Skin of body (tissue), 2 donors: ENCODE measurements around the gene COQ8B. TPM values are rescaled to one million over a fixed set of nuclear protein-coding genes. Genes with fewer than 3 reads are reported as not detected.

ENCODE experiments used
- DNase-seq: peaks from one replicate; lab custom pipeline; 2025; lab: John Stamatoyannopoulos, UW
- total RNA-seq: library from RNA; depleted of rRNA; stranded (reverse); fragments of >200 nt; gene quantifications from one replicate; pipeline ENCODE4 v1.2.3, GENCODE V29; 2014

The COQ8B gene
- total RNA-seq, 1 donor from 2014 or later: 18.6 TPM

DNA sequence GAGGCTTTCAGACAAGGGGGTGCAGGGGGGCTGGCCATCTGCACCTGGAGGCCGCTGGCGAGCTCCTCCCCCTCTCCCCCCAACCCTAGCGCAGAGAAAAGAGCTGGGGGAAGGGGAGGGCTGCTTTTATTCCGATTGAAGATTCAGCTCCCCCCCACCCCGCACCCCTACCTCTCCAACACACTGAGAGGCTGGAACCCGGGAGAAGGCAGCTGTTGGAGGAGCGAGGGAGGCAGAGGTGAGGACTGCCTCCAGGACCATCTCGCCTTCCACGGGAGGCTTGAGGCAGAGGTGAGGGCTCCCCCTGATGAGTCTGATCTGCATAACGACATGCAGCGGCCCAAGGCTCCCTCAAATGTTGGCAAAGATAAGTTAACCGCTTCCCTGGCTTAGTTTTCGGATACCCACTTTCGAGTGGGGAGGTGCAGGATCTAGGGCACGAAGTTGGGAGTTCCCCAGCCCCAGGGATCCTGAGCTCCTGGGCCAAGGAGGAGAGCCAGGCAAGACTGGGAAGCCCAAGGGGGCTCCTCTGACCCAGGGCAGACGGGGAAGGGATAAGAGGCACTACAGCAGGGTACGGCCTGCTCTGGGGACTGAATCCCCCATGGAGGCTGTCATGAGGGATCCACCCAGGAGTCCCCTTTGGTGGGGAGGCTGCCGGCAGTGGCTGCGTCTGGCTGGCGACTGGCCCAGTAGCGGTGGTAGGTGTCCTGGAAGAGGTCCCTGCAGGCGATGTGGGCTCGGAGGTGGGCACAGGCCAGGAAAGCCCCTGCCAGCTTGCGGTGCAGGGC is 25.1 kb downstream of the COQ8B start:
- no peak for DNase-seq

DNA sequence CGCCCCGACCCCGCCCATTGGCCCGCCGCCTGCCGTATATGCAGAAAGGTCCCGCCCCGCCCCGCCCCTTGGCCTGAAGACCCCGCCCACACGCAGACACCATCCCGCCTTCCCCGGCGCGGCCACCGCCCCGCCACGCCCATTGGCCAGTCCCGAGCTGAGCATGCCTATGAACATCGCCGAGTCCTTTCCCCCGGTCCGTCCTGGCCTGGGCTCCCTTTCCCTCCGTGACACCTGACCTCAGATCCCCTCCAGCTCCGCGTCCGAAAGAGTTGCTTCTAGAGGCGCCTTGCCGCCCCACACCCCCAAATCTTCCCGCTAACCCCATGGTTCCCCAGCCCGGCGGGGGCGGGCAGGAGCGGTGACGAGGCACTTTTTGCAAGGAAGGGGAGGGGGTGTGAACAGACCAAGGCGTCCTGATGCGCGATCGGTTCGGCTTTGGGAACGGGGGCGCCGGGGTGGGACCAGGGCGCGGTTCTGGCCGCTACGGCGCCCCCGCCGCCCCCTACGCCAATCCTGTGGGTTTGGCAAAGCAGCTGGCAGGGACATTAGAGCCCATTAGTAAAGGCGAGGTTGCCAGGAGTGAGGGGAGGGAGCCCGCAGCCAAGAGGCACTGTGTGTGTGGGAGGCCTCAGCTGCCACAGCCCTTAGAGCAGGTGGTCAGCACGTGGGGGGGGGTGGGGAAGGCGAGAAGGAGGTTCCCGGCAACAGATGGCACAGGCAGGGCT is 25.8 kb downstream of the COQ8B start:
- DNase-seq: peak; percentile 93

DNA sequence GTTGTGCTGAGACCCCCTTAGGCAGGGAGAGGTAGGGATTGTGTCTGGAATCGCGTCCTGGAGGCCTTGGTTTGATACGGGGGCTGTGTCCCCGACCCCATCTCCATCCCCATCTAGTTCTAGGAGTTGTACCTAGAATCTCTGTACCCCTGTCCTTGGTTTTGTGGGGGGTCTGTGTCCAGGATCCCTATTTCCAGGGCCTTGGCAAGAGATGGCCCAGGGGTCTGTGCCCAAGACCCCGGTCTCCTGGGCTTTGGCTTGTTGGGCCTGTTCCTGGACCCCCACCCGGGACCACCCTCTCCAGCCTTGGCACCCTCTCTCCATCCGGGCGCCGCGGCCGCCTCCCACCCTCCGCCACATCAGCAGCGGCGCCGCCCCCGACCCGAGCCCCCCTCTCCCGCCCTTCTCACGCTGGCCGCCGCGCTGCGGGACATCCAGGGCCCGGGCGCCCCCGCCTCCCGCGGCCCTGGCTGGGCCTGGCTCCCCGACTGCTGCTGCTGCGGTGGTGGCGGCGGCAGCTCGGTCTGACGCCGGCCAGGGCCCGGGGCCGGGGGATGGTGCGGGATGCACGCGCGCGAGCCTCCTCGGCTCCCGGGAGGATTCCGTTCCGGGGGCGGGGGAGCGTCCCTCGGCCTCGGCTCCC is 26.5 kb downstream of the COQ8B start, which contains the start of gene NUMBL:
Gene NUMBL (minus strand): TSS at position 602 of the 643 bp plus-strand sequence. CDS start 168 bp downstream, at position 434.
- DNase-seq: no peak

- DNase-seq: no peak
These were observed 27.2 kb downstream of the COQ8B start for GRCh38 chr19:40689339-40690049.

DNA sequence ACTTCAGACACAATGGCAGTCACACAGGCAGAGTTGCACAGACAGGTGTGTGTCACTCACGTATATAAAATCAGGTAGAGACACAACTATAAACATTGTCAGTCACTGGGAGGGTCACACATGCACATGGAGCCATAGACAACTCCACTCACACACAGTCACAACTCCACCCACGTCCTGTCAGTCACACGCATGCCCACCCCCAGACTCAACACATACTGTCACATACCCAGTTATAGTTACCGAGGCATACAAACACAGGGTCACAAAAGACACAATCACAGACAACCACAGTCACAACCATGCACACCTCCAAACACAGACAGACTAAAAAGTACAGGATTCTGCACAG is 27.7 kb downstream of the COQ8B start:
- peak; percentile 27 for DNase-seq

DNA sequence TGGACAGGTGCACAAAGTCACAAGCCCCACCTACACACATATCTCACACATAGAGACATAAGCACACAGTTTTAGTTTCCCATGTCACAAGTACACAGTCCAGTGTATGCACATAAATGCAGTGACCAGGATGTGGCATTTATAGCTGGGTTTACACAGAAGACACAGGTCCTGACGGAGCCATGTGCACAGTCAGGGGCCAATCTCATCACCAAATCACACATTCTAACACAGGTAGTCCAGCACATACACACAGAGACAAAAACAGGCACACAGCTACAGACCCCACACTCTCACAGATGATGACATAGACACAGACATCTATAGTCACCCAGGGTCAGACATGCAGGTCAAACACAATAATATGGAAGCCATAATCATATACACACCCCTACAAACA is 28.4 kb downstream of the COQ8B start:
- no peak for DNase-seq

DNA sequence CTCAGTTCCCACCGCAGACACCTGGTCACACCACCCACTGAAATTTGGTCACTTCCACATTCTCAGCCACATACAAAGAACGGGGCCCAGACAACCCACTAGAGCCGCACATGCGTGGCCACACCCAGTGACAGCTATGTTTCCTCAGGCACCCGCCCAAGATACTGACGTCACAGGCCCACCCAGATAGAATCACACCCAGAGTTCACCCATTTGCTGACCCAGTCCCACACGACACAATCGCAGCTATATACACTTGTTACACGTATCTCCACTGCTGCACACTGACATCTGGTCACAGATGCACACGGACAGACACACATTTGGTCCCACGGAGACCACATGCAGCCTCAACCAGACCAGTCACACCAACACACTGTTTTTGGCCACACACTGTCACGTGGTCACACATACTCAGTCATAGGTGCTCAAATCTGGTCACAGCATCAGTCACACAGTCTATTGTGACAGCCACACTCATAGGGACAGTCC is 29.1 kb downstream of the COQ8B start:
- peak; percentile 85 for DNase-seq

- no peak for DNase-seq
These were observed 29.7 kb downstream of the COQ8B start for GRCh38 chr19:40686882-40687524.

GRCh38 chr19:40685563-40685962 is 31.1 kb downstream of the COQ8B start:
- DNase-seq: no peak

DNA sequence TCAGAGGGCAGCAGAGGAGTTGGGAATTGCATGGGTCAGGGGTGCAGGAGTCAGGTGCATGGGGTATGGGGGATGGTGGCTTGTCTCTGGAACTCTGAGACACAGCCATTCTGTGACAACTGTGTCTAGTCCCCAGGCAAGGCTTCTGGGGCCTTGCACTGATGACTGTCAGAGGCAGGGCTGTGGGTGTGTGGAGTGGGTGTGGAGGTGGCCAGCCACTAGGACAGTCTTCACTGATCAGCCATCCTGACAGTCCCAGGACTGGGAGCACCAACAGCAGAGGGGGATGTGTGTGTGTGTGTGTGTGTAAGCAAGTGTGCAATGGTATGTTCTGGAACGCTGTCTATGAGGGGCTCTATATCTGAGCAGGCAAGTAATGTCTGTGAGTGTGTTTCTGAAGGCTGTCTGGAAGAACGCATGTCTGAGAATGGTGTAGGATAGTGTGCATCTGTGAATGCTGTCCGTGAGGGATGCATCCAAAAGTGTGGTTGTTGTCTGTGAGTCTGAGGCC is 31.6 kb downstream of the COQ8B start:
- no peak for DNase-seq

DNA sequence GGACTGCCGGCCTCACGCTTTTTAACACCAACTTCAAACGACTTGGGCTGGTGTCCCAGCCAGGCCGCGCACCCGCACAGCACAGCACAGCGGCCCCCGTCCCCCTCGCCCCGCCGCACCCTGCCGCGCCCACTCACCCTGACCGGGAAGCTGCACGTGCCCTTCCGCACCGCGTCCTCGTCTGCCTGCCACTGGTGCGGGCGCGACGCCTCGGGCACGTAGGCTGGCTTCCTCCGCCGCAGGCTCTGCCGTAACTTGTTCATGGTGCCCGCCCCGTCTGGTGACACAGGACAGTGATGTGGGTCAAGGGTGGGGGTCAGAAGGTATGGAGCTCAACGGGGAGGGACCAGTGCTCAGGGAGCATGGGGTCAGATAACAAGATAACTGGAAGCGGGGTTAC is 32.4 kb downstream of the COQ8B start:
- DNase-seq: no peak

DNA sequence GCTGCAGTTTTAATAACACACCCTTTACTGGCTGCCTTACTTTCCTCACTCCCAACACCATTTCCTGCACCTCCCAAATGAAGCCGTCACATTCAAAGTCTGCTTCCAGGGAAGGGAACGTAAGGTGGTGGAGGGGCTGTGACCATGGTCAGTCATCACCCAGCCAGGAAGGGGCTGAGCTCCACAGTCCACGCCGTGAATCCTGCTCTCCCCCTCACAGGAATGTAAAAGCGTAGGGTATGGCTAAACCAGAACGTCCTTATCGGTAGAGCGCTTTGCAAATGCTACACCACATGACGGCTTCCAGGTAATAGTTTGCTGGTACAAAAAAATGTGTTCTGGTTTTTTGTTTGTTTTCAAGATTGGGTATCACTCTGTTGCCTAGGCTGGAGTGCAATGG is 33.2 kb downstream of the COQ8B start:
- DNase-seq: no peak

DNA sequence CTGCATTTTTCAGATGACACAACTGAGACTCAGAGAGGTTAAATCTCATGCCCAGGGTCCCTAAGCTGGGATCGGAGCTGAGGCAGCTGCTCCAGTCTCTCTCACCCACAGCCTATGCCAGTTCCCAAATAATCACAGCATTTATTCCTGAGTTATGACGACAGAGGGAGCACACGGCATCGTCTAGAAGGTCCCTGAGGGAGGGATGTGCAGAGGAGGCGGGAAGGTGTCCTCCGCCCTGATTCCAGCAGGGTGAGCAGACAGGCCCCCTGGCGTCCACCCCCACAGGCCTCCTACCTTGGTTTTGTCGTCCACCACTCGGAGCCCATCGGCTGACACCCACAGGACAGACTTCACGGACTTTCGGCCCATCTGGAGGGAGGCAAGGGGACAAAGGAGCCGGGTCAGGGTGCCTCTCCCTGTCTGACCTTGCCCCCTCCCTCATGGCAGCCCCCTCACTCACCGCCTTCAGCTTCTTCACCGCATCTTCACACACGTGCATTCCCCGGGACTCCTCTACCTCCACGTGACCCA is 34.2 kb downstream of the COQ8B start:
- DNase-seq: no peak

DNA sequence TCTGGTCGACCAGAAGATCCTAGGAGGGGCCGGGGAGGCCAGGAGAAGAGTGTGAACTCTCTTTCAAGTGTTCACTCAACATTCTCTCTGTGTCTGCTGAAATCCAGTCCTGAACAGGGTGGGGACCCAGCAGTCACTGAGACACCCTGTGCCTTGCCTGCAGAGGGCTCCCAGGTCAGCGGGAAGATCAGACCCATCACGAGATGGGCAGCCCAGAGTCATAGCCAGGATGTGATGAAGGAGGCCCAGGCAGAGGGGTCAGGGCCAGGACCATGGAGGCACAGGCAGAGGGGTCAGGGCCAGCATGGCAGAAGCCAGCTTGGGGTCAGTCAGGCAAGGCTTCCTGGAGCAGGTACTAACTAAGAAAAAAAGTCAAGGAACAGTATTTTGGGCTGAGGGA is 35.6 kb downstream of the COQ8B start:
- DNase-seq: no peak

DNA sequence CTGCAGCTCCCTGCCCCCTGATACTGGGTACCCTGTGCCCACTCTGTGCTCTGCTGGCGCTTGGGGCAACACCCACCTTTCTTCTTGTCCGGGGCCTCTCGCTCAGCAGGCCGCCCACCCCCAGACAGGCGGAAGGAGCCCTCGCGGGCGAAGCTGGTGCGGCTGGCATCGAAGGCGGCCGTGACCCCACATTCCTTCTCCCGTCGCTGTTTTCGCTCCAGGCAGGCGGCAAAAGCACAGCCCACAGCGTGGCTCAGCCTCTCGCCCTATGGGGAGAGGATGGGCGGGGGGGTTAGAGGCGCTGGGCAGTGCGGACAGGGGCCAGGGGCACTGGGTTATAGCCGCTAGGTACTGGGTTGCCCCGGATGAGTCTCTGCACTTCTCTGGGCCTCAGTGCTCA is 39.5 kb downstream of the COQ8B start:
- DNase-seq: no peak

DNA sequence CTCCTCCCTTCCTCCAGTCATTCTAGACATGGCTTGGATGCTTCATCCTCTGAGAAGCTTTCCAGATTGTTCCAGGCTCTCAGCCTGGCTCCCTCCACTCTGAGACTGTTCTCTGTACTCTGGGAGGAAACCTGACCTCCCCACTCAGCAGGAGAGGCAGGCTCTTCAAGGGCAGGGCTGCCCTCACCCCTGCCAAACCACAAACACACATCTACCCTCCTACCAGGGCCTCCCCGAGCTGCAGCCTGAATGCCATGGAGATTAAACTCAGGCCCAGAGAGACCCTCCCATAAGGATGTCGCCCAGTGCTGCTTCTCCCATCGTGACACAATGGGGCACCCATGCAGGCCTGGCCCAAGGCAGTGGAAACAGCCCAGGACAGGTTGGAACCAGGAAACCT is 42.4 kb downstream of the COQ8B start:
- DNase-seq: no peak

GRCh38 chr19:40673397-40673796 is 43.3 kb downstream of the COQ8B start:
- DNase-seq: no peak

DNA sequence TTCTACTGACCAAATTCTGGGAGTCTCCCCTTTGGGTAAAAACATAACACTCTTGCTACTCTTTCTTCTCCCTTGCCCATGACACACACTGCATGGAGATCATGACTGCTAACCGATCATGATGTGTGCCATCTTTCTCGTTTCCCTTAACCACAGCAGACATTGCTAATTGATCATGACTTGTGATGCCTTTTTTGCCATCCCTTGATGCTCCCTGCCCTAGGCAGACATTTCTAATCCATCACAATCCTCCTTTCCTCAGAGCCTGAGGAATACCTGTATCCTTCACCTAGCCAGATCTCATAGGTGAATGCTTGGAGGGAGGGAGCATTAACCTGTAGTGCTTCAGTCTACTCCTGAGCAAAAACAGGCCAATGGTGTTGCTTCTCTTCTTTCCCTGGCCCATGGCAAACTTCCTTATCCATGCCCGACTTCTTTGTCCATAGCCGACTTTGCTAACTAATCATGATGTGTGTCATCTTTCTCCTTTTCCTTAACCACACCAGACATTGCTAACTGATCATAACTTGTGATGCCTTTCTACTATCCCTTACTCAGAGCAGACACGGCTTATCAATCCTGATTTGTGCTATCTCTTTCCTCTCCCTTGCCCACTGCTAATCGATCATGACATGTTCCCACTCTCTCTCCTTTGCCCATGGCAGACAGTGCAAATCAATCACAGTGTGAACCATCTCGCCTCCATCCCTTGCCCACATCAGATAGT is 44.0 kb downstream of the COQ8B start:
- DNase-seq: no peak

- no peak for DNase-seq
These were observed 44.6 kb downstream of the COQ8B start for GRCh38 chr19:40672038-40672437.

DNA sequence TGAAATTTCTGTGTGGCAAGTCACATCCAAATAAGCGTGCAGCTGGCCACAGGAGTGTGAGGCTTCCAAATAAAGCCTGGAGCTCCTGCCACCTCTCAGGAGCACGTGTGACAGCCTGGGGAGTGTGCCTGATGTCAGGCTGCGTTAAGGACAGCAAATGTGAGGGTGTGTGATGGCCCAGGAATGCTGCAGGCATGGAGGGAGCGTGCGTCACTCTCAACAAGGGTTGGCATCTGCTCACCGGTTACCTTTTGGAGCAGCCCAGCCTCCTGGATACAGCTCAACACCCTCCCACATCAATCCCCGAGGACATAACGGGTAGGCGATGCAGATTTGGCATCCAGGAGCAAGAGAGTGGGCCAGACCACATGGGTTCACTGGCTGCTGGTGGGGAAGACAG is 45.3 kb downstream of the COQ8B start:
- DNase-seq: no peak
